Measurements from ENCODE around the gene ITGAD.

Gene ITGAD

GRCh38 chr16:31471241-31471874, 78.2 kb downstream of the ITGAD start:
- no peak overlapping the region for H3K9ac ChIP-seq (ENCODE audit: low read length)
- no peaks in the 10 kb centered on the region for H3K9me3 ChIP-seq (ENCODE audit: low read length)
- no peaks in the 10 kb centered on the region for H4K20me1 ChIP-seq (ENCODE audit: insufficient read depth, low read length)
- no peaks in the 10 kb centered on the region for H3F3A ChIP-seq (ENCODE audit: insufficient read depth, low read length)
- no peaks in the 10 kb centered on the region for H3K36me3 ChIP-seq (ENCODE audit: insufficient read depth, low read length)
- H3K9me2 ChIP-seq (ENCODE audit: low read depth, low read length), result no peaks in the 10 kb centered on the region
- H3K4me3 ChIP-seq (ENCODE audit: low read depth, low read length, poor library complexity, severe bottlenecking), result no peak overlapping the region
- H2AFZ ChIP-seq (ENCODE audit: low read length), result no peak overlapping the region
- no peak overlapping the region for H3K27ac ChIP-seq (ENCODE audit: low read depth, low read length, poor library complexity, severe bottlenecking)
- TF ChIP-seq EZH2 (IDR thresholded peaks at IDR 0.05; ENCODE audit: borderline replicate concordance, low read length) (no peak), CTCF (IDR thresholded peaks at IDR 0.05; ENCODE audit: low read length) (no peak)
- H3K27me3 ChIP-seq (ENCODE audit: insufficient read depth, low read length), result no peaks in the 10 kb centered on the region; the same call in 1 of the 2 replicates
- H3K4me1 ChIP-seq (ENCODE audit: insufficient read depth, low read length, severe bottlenecking), result no peaks in the 10 kb centered on the region
- no peaks in the 10 kb centered on the region for H3K79me2 ChIP-seq (ENCODE audit: insufficient read depth, low read length)
- no peak overlapping the region for H3K4me2 ChIP-seq (ENCODE audit: low read length)

- Histone ChIP-seq H3F3A (ENCODE audit: insufficient read depth, low read length) (no peaks in the 10 kb centered on the region), H4K20me1 (ENCODE audit: insufficient read depth, low read length) (no peaks in the 10 kb centered on the region), H3K9ac (ENCODE audit: low read length) (no peak within 1 kb of the TSS), H2AFZ (ENCODE audit: low read length) (no peak within 1 kb of the TSS), H3K4me1 (ENCODE audit: insufficient read depth, low read length, severe bottlenecking) (no peaks in the 10 kb centered on the region), H3K27ac (ENCODE audit: low read depth, low read length, poor library complexity, severe bottlenecking) (no peak within 1 kb of the TSS), H3K9me3 (ENCODE audit: low read length) (no peaks in the 10 kb centered on the region), H3K27me3 (ENCODE audit: insufficient read depth, low read length) (no peaks in the 10 kb centered on the region; the same call in 1 of the 2 replicates), H3K79me2 (ENCODE audit: insufficient read depth, low read length) (no peaks in the 10 kb centered on the region), H3K9me2 (ENCODE audit: low read depth, low read length) (no peaks in the 10 kb centered on the region), H3K4me3 (ENCODE audit: low read depth, low read length, poor library complexity, severe bottlenecking) (no peak within 1 kb of the TSS), H3K36me3 (ENCODE audit: insufficient read depth, low read length) (no peaks in the 10 kb centered on the region), H3K4me2 (ENCODE audit: low read length) (no peak within 1 kb of the TSS)
- no peak for TF ChIP-seq CTCF (IDR thresholded peaks at IDR 0.05; ENCODE audit: low read length)
- no peak for TF ChIP-seq EZH2 (IDR thresholded peaks at IDR 0.05; ENCODE audit: borderline replicate concordance, low read length)
These were observed 79.0 kb downstream of the ITGAD start, which contains the start of gene TGFB1I1 for GRCh38 chr16:31471875-31472708. TGFB1I1 (plus strand) TSS chr16:31472152; CDS start chr16:31472189, 37 bp downstream.

GRCh38 chr16:31472709-31473203, 79.6 kb downstream of the ITGAD start:
- Histone ChIP-seq H4K20me1 (ENCODE audit: insufficient read depth, low read length) (no peaks in the 10 kb centered on the region), H3K36me3 (ENCODE audit: insufficient read depth, low read length) (no peaks in the 10 kb centered on the region), H3K79me2 (ENCODE audit: insufficient read depth, low read length) (no peaks in the 10 kb centered on the region), H3K9ac (ENCODE audit: low read length) (no peak overlapping the region), H3F3A (ENCODE audit: insufficient read depth, low read length) (no peaks in the 10 kb centered on the region), H2AFZ (ENCODE audit: low read length) (no peak overlapping the region), H3K27me3 (ENCODE audit: insufficient read depth, low read length) (peaks cover 3% of the 10 kb centered on the region; the same call in 1 of the 2 replicates), H3K4me2 (ENCODE audit: low read length) (no peak overlapping the region), H3K4me3 (ENCODE audit: low read depth, low read length, poor library complexity, severe bottlenecking) (no peak overlapping the region), H3K9me3 (ENCODE audit: low read length) (no peaks in the 10 kb centered on the region), H3K27ac (ENCODE audit: low read depth, low read length, poor library complexity, severe bottlenecking) (no peak overlapping the region), H3K9me2 (ENCODE audit: low read depth, low read length) (no peaks in the 10 kb centered on the region), H3K4me1 (ENCODE audit: insufficient read depth, low read length, severe bottlenecking) (peaks cover 6% of the 10 kb centered on the region)
- no peak for TF ChIP-seq EZH2 (IDR thresholded peaks at IDR 0.05; ENCODE audit: borderline replicate concordance, low read length)
- TF ChIP-seq CTCF (IDR thresholded peaks at IDR 0.05; ENCODE audit: low read length), result peak; percentile 34; the same call in 1 of the 2 replicates

Measured in OCI-LY1 (cell line).